ENCODE results near the gene A3GALT2. TPM values are rescaled to one million over a fixed set of nuclear protein-coding genes. Genes with fewer than 3 reads are reported as not detected.

A3GALT2 gene
- polyA plus RNA-seq, 1 experiment, result not detected

DNA sequence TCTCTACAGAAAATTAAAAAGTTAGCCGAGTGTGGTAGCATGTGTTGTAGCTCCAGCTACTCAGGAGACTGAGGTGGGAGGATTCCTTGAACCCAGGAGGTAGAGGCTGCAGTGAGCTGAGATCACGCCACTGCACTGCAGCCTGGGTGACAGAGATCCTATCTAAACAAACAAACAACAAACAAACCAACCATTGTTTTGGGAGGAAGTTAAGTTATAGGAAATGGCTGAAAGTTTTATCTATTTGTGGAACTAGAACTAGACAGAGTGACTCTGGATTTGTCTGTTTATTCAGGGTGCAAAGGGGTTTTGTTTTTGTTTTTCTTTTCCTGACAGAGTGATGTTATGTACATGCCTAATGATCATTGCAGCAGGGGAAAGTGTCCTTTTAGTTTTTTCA is 33.6 kb downstream of the A3GALT2 start:
- Histone ChIP-seq H3K27me3 (ENCODE audit: control insufficient read depth, insufficient read depth, low read length) (no peaks in the 10 kb centered on the region), H3K36me3 (ENCODE audit: control insufficient read depth, insufficient read depth, low read length) (peaks cover 4% of the 10 kb centered on the region; the same call in 1 of the 2 replicates), H3K4me3 (ENCODE audit: low read depth, low read length) (no peak overlapping the region)
- no peak for DNase-seq (ENCODE audit: low read depth)
- ChIA-PET CTCF (interaction anchor here (2.2 kb wide), 1 partner anchor 8 kb away, joined by 12 read pairs; no protein-coding TSS in a partner anchor), POLR2A (no interaction called here)
- no peak for TF ChIP-seq CTCF (IDR thresholded peaks at IDR 0.05; ENCODE audit: insufficient read depth, low read depth, low read length)

DNA sequence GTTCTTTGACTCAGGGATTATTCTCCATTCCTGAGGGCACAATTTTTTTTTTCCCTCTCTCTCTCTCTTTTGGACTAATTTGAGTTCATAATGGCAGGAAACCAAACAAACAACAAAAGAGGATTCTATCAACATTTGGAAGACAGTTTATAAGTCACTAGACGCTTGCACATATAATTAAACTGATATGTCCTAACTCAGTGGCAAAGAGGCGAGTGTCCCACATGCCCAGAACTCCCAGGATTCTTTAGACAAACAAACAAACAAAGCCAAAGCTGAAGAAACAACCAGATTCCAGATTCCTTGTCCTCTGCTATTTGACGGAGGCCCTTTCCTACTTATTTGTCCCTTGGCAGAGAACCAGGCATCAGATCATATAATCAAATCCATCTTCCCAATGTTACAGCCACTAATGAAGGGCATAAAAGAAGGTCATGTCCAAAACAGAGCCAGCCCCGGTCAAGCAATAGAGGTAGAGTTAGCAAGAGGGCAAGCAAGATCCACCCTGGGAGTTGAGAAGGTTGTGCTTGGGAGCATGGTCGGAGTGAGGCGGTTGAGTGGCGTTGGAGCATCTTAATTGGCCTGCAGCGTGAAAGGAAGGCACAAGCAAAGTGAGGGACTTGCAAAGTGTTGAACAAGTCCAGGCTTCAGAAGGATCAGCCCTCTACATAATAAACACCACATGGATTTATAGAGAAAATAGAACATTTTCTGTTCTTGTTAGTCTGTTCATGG is 34.3 kb downstream of the A3GALT2 start:
- DNase-seq (ENCODE audit: low read depth), result no peak
- TF ChIP-seq CTCF (IDR thresholded peaks at IDR 0.05; ENCODE audit: insufficient read depth, low read depth, low read length), result no peak
- H3K27me3 ChIP-seq (ENCODE audit: control insufficient read depth, insufficient read depth, low read length), result no peaks in the 10 kb centered on the region
- POLR2A ChIA-PET, result no interaction called here
- H3K36me3 ChIP-seq (ENCODE audit: control insufficient read depth, insufficient read depth, low read length), result peaks cover 9% of the 10 kb centered on the region; the same call in 1 of the 2 replicates
- H3K4me3 ChIP-seq (ENCODE audit: low read depth, low read length), result no peak overlapping the region
- CTCF ChIA-PET, result interaction anchor here (2.2 kb wide), 1 partner anchor 9 kb away, joined by 12 read pairs; no protein-coding TSS in a partner anchor

- Histone ChIP-seq H3K27me3 (ENCODE audit: control insufficient read depth, insufficient read depth, low read length) (no peaks in the 10 kb centered on the region), H3K4me3 (ENCODE audit: low read depth, low read length) (no peak overlapping the region), H3K36me3 (ENCODE audit: control insufficient read depth, insufficient read depth, low read length) (peaks cover 17% of the 10 kb centered on the region)
- POLR2A ChIA-PET, result no interaction called here
- no peak for DNase-seq (ENCODE audit: low read depth)
- TF ChIP-seq CTCF (IDR thresholded peaks at IDR 0.05; ENCODE audit: insufficient read depth, low read depth, low read length), result no peak
- CTCF ChIA-PET, result interaction anchor here (1.1 to 2.8 kb wide), 2 partner anchors 11 kb away, joined by 4 to 17 read pairs; no protein-coding TSS in a partner anchor
Measured at GRCh38 chr1:33284049-33284448, 36.8 kb downstream of the A3GALT2 start.

DNA sequence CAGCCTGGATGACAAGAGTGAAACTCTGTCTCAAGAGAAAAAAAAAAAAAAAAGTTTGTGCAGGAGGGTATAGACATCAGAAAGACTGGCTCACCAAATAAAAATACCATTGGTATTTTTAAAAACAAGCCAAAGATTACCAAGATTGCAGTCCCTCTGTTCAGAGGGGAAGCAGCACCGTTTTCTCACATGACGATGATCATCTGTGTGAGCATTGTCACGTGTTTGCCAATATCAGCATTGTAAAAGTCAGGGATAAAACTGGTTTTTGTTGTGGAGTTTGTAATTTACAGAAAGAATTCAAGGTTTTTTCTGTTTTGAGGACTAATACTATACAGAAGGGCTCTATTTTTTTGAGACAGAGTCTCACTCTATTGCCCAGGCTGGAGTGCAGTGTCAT is 38.1 kb downstream of the A3GALT2 start:
- no peak for DNase-seq (ENCODE audit: low read depth)
- ChIA-PET POLR2A (no interaction called here), CTCF (interaction anchor here (1.3 to 2.8 kb wide), 2 partner anchors 12 to 173 kb away, joined by 3 to 17 read pairs; no protein-coding TSS in a partner anchor)
- no peaks in the 10 kb centered on the region for H3K27me3 ChIP-seq (ENCODE audit: control insufficient read depth, insufficient read depth, low read length)
- H3K4me3 ChIP-seq (ENCODE audit: low read depth, low read length), result no peak overlapping the region
- no peak for TF ChIP-seq CTCF (IDR thresholded peaks at IDR 0.05; ENCODE audit: insufficient read depth, low read depth, low read length)
- H3K36me3 ChIP-seq (ENCODE audit: control insufficient read depth, insufficient read depth, low read length), result peaks cover 17% of the 10 kb centered on the region

DNA sequence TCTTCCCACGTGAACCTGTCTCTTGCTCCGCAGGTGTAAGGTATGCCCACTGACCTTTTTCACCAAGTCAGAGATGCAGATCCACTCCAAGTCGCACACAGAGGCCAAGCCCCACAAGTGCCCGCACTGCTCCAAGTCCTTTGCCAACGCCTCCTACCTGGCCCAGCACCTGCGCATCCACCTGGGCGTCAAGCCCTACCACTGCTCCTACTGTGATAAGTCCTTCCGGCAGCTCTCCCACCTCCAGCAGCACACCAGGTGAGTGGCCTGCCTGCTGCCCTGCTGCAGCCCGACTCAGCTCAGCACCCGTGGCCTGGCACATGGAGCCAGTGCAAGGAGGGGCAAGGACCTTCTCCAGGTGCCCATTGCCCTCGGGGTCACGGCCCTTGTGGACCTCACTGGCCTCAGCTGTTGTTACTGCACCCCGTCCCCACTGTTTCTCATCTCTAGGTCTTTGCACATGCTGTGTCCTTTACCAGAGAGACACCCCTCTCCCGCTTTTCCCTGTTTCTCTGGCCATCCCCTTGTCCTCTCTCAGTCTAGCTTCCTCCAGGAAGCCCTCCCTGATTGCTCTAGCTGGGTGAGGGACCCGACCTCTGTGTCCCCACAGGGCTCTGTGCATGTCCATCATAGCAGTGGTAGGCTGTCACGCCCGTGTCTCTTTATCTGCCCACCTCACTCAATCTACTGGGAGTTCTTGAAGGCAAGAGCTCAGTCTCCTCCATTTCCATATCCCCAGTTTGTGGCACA is 39.2 kb downstream of the A3GALT2 start:
- no peak for DNase-seq (ENCODE audit: low read depth)
- no peak for TF ChIP-seq CTCF (IDR thresholded peaks at IDR 0.05; ENCODE audit: insufficient read depth, low read depth, low read length)
- CTCF ChIA-PET, result interaction anchor here (0.6 to 2.8 kb wide), 4 partner anchors 13 to 203 kb away, joined by 3 to 17 read pairs (median 3); no protein-coding TSS in a partner anchor
- peaks cover 26% of the 10 kb centered on the region for H3K36me3 ChIP-seq (ENCODE audit: control insufficient read depth, insufficient read depth, low read length)
- no peak overlapping the region for H3K4me3 ChIP-seq (ENCODE audit: low read depth, low read length)
- POLR2A ChIA-PET, result interaction anchor here (0.6 kb wide), 1 partner anchor 127 kb away, joined by 4 read pairs; no protein-coding TSS in a partner anchor
- H3K27me3 ChIP-seq (ENCODE audit: control insufficient read depth, insufficient read depth, low read length), result no peaks in the 10 kb centered on the region
